KMS-11 (cell line): ENCODE data around the gene UMOD.

ENCODE experiments used
- H2AFZ ChIP-seq: fragments of 200-600 bp; sonication (generic); 2 replicates; pipeline ENCODE4 v1.6.1; 2016; ENCODE audit warnings: antibody characterized with exemption, mixed run types, low read depth
- H3K27ac ChIP-seq: fragments of 200-600 bp; sonication (generic); 2 replicates; pipeline ENCODE4 v1.6.1; 2016; ENCODE audit warnings: mild to moderate bottlenecking, mixed run types
- H3K27me3 ChIP-seq: fragments of 200-600 bp; sonication (generic); 2 replicates; pipeline ENCODE4 v1.6.1; 2017; ENCODE audit warnings: mild to moderate bottlenecking, low read depth, mixed run types, moderate library complexity; ENCODE audit not compliant: insufficient read depth
- H3K36me3 ChIP-seq: fragments of 200-600 bp; sonication (generic); 2 replicates; pipeline ENCODE4 v1.6.1; 2017; ENCODE audit warnings: mild to moderate bottlenecking, mixed run types; ENCODE audit not compliant: insufficient read depth
- H3K4me1 ChIP-seq: fragments of 200-600 bp; sonication (generic); 2 replicates; pipeline ENCODE4 v1.6.1; 2016; ENCODE audit warnings: mild to moderate bottlenecking, low read depth, mixed run types; ENCODE audit not compliant: poor library complexity, severe bottlenecking
- H3K4me2 ChIP-seq: fragments of 200-600 bp; sonication (generic); 2 replicates; pipeline ENCODE4 v1.7.0; 2016; ENCODE audit warnings: mild to moderate bottlenecking, mixed run types
- H3K4me3 ChIP-seq: fragments of 200-600 bp; sonication (generic); IDR thresholded peaks from 2 replicates; pipeline ENCODE4 v1.6.1; 2017; ENCODE audit warnings: low read depth, low read length, mixed read lengths; ENCODE audit not compliant: insufficient read depth
- H3K79me2 ChIP-seq: fragments of 200-600 bp; sonication (generic); 2 replicates; pipeline ENCODE4 v1.6.1; 2016; ENCODE audit warnings: low read depth, mixed run types; ENCODE audit not compliant: insufficient read depth
- H3K9ac ChIP-seq: fragments of 200-600 bp; sonication (generic); 2 replicates; pipeline ENCODE4 v1.6.1; 2016; ENCODE audit warnings: mild to moderate bottlenecking, mixed run types
- H4K20me1 ChIP-seq: fragments of 200-600 bp; sonication (generic); 2 replicates; pipeline ENCODE4 v1.6.1; 2016; ENCODE audit warnings: mild to moderate bottlenecking, mixed run types; ENCODE audit not compliant: insufficient read depth
- CTCF ChIP-seq: fragments of 200-600 bp; sonication (generic); conservative IDR thresholded peaks from 2 replicates; pipeline ENCODE4 v1.6.1; 2017; ENCODE audit warnings: low read depth, mild to moderate bottlenecking, antibody characterized with exemption, low read length, moderate library complexity, mixed read lengths

UMOD gene

GRCh38 chr16:20397468-20398074 is 45.1 kb upstream of the UMOD start:
- Histone ChIP-seq H3K4me1 (no peaks in the 10 kb centered on the region), H3K4me3 (no peak overlapping the region), H3K27ac (no peak overlapping the region), H3K4me2 (no peak overlapping the region), H3K36me3 (no peaks in the 10 kb centered on the region), H3K79me2 (no peaks in the 10 kb centered on the region), H2AFZ (no peak overlapping the region), H4K20me1 (no peaks in the 10 kb centered on the region), H3K27me3 (no peaks in the 10 kb centered on the region), H3K9ac (no peak overlapping the region)
- no peak for TF ChIP-seq CTCF

- H3K27me3 ChIP-seq: no peaks in the 10 kb centered on the region
These were observed 44.4 kb upstream of the UMOD start for GRCh38 chr16:20396846-20397467.

GRCh38 chr16:20395946-20396345 is 43.4 kb upstream of the UMOD start:
- H4K20me1 ChIP-seq: no peaks in the 10 kb centered on the region
- H3K4me1 ChIP-seq: no peaks in the 10 kb centered on the region
- no peaks in the 10 kb centered on the region for H3K27me3 ChIP-seq
- no peak overlapping the region for H2AFZ ChIP-seq
- no peaks in the 10 kb centered on the region for H3K36me3 ChIP-seq
- H3K4me3 ChIP-seq: no peak overlapping the region
- TF ChIP-seq CTCF: no peak
- no peak overlapping the region for H3K4me2 ChIP-seq
- no peaks in the 10 kb centered on the region for H3K79me2 ChIP-seq
- H3K9ac ChIP-seq: no peak overlapping the region
- H3K27ac ChIP-seq: no peak overlapping the region

More at GRCh38 chr16:20396846-20397467, 44.4 kb upstream of the UMOD start:
- Histone ChIP-seq H3K79me2 (no peaks in the 10 kb centered on the region), H3K9ac (no peak overlapping the region), H3K4me2 (no peak overlapping the region), H3K36me3 (no peaks in the 10 kb centered on the region), H2AFZ (no peak overlapping the region), H3K4me1 (no peaks in the 10 kb centered on the region), H3K4me3 (no peak overlapping the region), H3K27ac (no peak overlapping the region), H4K20me1 (no peaks in the 10 kb centered on the region)
- TF ChIP-seq CTCF: no peak

- Histone ChIP-seq H3K9ac (no peak overlapping the region), H3K27ac (no peak overlapping the region), H3K4me2 (no peak overlapping the region), H3K79me2 (no peaks in the 10 kb centered on the region), H3K27me3 (no peaks in the 10 kb centered on the region), H3K4me3 (no peak overlapping the region), H3K4me1 (no peaks in the 10 kb centered on the region), H4K20me1 (no peaks in the 10 kb centered on the region), H2AFZ (no peak overlapping the region), H3K36me3 (no peaks in the 10 kb centered on the region)
- no peak for TF ChIP-seq CTCF
These were observed 41.5 kb upstream of the UMOD start for GRCh38 chr16:20393801-20394577.
